Fibroblast of upper back skin (primary cell): Measurements from ENCODE around the gene FXYD3.
"Not testable (repeated sequence)": the region's sequence is repeated elsewhere in the genome, so short reads cannot be mapped to it uniquely, and the experiment has no call there.

Source experiments
- DNase-seq: peaks from one replicate; pipeline ENCODE4 v3.0.0-alpha.2; 2013

Gene FXYD3

DNA sequence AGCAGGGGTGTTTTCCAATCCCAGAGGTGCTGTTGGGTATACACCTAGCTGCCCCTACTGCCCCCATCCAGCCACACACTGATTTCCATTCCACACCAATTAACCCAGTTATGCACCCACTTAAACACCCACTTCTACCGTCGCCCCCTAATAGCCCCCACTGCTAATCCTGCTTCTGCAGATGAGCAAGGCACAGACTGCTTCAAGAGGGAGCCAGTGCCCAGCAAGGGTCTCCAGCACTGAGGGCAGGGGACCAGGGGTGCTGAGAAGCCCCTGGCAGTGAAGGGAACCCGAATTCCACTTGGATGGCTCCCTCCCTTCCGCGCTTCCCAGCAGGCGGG lies 28.6 kb downstream of the FXYD3 start:
- no peak for DNase-seq

DNA sequence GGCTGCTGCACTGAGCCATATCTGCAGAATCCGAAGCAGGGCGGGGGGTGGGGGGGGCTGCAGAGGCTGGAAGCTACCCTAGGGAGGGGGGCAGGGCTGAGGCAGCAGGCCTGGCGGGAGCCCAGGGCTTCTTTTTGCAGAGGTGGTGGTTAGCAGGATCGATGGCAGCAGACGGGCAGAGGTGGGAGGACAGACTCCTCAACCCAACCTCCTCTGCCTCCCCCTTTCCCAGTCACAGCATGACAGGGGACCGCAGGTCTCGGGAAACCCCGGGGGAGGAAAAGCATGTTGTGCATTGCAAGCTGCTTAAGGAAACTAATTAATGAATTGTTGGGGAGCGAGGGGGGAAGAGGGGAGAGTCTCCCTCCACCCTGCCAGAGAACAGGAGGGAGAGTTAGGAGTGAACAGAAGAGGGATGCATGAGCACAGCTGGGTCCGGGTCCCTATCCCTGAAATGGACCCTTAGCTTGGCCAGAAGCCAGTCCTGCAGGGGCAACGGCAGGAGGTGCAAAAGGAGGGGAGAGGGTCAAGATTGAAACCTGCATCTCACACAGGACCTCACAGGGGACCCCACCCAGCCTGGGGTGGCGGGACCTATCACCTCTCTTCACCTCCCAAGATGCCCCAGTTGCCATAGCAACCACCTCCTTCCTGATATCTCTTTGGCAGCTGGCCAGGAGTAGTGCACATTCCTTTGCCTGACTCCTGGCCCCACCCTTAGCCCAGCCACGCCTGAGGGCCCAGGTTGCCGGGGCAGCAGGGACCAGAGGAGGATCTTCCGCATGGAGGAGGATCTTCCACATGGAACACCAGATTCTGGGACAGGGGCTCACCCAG lies 29.2 kb downstream of the FXYD3 start:
- no peak for DNase-seq

GRCh38 chr19:35146746-35147459 lies 31.3 kb downstream of the FXYD3 start:
- no peak for DNase-seq

- DNase-seq, result no peak
Measured at GRCh38 chr19:35149463-35149862, 33.8 kb downstream of the FXYD3 start.

DNA sequence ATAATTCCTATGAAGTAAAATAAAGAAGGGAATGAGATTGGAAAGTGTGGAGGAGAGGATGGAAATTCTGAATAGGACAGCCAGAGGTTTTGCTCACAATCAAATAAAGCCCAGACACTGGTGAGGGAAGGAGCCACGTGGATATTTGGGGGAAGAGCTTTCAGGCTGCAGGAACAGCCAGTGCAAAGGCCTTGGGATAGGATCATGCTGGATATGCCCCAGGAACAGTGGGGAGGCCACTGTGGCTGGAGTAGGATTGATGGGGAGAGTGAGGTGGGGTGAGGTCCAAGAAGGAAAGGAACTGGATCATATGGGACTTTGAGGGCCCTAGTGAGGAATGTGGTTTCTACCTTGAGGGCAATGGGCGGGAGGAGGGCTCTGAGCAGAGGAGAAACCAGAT lies 34.8 kb downstream of the FXYD3 start:
- no peak for DNase-seq

- no peak for DNase-seq
Measured at GRCh38 chr19:35151273-35152065, 35.8 kb downstream of the FXYD3 start.

DNA sequence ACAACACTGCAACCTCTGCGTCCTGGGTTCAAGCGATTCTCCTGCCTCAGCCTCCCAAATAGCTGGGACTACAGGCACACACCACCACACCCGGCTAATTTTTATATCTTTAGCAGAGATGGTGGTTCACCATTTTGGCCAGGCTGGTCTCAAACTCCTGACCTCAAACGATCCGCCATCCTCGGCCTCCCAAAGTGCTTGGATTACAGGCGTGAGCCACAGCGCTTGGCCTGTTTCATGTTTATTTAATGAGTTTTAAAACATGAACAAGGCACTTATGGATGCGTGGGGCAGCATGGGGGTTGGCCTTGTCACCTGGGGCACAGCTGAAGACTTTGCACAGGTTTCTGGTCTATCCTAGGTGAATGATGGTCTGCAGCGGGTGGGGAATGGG lies 37.5 kb downstream of the FXYD3 start:
- not testable (repeated sequence) for DNase-seq

DNA sequence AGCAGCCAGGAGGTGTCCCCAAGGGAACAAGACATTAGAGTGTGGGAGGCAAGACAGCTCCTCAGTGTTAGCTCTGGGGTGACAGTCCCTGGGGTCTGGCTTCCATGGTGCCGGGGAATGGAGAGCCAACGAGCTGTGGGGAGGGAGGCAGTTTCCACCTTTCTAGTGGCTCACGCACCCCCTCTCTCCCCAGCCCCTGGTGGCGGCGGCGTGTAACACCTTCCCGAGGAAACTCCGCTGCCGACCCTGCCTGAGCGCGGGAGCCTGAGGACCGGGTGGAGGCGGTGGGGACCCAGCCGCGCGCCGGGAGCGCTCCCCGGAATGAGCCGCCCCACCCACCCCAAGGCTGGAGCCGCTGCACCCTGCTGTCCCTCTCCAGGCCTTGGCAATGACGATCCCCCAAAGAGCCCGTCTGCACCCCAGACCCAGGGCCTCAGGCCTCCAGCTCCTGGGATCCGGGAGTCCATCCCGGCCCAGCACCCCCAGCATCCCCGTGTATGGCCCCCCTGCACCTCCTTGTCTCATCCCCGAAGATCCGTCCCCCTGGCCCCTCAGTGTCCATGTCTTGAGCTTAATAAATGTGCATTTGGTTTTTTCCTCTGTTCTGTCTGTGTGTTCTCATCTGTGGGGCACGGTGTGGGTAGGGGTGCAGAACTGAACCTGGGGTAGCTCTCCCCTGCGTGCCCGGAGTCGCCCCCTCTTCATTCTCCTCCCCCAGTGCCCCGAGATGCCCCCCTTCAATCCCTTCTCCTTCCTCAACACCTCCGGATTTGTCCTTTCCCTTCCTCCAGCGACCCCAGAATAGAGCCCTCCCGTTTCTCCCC lies 38.3 kb downstream of the FXYD3 start:
- DNase-seq, result peak; percentile 32

DNA sequence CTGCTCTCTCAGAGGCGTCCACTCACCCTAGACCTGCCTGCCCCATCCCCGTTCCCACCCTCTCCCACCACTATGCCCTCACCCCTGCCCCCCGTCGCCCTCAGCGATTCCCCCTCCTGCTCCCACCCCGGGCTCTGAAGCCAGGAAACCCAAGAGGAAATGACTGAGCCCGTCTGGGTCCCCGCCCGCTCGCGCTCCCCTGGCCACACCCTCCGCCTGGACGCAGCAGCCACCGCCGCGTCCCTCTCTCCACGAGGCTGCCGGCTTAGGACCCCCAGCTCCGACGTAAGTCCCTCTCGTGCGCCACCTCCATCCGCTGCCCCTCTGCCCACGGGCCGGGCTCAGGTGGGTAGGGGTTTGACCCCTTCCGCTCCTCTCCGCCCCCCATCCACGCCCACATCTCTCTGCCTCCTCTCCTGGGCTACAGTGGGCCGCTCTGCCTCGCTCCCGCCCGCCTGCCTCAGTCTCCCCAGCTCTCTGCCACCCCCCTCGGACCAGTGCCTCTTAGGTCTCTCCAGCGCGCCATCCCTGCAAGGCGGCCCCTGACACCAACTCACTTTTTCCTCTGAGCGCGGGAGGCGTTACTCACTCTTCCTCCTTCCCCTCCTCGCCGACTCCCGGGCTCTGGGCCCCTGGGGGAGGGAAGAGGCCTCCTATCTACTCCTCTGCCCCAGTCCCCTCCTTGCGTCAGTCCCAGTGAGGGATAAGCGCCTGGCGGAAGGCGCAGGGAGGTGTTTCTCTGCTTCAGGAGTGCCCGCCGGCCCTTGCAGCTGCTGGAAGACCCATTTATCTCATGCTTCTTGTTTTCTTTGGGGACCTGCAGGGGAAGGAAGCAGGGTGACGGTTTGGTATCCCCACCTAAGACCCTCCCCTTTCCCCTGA lies 39.1 kb downstream of the FXYD3 start, which contains the start of gene FXYD5:
FXYD5 (plus strand) TSS at position 211 of the 882 bp plus-strand sequence. CDS start 816 bp downstream, outside the sequence.
- peak; percentile 78 for DNase-seq

DNA sequence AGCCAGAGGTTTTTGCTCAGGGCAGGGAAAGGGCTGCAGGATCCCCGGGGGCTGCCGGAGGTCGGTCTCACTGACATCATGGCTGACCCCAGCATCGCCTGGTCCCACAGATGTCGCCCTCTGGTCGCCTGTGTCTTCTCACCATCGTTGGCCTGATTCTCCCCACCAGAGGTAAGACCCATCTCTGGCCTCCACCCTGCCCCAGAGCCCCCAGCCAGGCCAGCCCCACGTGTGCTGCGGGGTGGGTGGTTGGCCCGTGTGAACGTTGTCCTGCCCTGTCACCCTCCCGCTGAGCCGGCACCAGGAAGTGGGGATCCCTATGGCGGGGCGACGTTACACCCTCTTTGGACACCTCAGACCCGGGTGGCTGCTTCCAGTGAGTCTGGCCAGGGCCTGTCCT lies 39.8 kb downstream of the FXYD3 start:
- DNase-seq, result no peak

GRCh38 chr19:35155981-35156672 lies 40.5 kb downstream of the FXYD3 start:
- no peak for DNase-seq

- no peak for DNase-seq
Measured at GRCh38 chr19:35156673-35157014, 41.0 kb downstream of the FXYD3 start.

GRCh38 chr19:35157431-35157830 lies 41.8 kb downstream of the FXYD3 start:
- no peak for DNase-seq

DNA sequence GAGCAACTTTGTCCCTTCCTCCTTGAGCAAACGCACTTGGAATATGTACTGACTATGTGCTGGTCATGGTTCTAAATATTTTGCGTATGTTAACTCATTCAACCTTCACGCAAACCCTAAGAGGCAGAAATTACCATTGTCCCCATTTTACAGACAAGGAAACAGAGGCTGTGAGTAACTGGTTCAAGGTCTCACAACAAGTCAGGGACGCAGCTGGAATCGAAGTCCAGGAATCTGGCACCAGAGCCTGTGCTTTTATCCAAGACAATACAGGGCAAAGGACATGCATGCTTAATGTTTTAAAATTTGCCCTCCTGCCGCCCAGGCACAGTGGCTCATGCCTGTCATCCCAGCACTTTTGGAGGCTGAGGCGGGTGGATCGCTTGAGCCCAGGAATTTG lies 44.0 kb downstream of the FXYD3 start:
- DNase-seq, result no peak

DNA sequence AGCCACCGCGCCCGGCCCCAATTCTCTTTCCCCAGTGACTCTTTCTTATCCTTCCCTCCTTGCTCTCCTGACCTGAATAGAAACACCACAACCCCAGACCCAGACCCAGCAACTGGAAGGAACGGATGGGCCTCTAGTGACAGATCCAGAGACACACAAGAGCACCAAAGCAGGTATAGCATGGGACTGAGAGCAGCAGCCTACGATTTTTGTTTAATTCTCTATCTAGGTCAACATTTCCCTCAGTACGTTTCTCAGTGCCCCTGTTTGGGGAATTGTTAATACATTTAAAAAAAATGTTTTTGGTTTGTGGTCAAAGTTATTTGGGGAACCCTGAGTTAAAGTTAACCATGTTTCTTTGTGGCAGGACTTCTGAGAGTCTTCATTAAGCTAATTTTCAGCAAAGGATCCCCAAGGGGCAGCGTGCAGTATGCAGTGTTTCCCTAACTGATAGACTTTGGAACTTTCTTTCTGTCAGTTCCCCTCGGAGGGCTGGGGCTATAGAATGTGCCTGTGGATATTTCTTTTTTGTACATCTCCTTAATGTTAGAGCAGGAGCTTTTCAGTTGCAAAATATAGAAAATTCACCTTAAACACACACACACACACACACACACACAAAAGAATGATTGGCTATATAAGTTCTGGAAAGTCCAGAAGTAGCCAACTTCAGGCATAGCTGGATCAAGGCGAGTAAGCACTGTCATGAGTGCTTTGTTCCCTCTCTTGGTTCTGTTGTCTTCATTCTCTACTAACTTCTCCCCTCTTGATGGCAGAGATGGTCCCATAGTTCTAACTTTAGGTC lies 45.2 kb downstream of the FXYD3 start:
- DNase-seq, result no peak

DNA sequence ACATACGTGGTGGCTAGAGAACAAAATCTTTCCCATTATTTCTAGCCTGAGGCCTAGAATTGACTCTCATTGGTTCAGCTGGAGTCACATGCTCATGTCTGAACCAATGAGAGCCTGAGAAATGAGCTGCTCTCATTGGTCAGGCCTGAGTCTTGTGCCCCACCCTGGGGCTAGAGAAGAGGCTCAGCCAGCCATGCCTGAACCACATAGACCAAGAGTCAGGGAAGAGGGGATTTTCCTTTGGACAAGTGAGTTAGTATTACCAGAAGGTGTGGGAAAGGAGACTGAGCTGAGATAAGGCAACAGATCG lies 45.8 kb downstream of the FXYD3 start:
- DNase-seq, result no peak

DNA sequence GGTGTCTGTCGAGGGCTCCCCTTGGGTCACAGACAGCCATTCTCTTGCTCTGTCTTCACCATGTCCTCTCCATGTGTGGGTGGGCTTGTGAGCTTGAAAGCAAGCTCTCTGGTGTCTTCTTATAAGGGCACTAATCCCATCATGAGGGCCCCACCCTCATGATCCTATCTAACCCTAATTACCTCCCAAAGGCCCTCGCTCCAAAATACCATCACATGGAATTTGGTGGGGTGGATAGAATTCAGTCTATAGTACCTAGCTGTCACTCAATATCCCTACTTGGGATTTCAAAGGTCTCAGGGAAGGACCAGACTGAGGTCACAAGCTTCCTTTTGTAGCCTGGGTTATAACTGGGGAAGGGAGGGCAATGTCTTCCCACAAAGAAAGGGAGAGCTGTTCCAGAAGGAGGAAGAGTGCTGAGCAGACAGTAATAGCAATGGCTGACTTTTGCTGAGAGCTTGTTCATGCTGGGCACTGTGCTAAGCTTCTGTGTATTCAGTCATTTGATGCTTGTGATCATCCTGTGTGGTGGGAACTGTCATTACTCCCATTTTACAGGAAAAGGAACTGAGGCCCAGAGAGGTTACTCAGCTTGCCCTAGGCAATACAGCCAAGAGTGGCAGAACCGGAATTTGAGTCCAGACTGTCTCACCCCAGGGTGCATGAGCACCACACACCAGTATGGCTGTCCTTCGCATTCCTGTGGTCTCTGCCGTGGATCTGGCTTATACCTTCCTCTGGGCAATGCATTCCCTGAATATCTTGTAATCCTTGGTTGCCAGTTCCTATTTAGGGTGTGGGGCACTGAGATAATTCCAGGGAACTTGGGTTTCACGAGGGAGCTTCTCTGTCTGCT lies 47.1 kb downstream of the FXYD3 start:
- DNase-seq, result peak; percentile 30

DNA sequence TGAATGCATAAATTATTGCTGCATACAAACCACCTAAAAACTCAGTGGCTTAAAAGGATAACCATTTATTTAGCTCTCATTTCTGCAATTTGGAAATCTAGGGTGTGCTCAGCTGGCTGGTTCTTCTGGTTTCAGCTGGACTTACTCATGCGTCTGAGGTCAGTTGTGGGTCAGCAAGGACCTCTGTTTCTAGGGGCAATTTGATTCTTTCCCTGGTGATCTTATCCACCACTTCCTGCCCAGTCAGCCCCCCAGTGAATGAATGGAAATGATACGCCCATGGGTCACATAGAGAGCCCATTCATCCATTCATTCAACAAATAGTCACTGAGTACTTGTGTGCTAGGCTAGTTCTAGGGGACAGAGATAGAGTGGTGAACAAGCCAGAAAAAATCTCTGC lies 48.8 kb downstream of the FXYD3 start:
- no peak for DNase-seq
